Fibroblast of upper back skin (primary cell): Measurements from ENCODE around the gene COX10.
"Not testable (repeated sequence)": the region's sequence is repeated elsewhere in the genome, so short reads cannot be mapped to it uniquely, and the experiment has no call there.

Experiments
- DNase-seq: peaks from one replicate; pipeline ENCODE4 v3.0.0-alpha.2; 2013

The COX10 gene

GRCh38 chr17:14069251-14070021 lies at the start of gene COX10:
TSS of gene COX10 (plus strand) at chr17:14069504. CDS start at chr17:14069606, 102 bp downstream.
- DNase-seq: peak; percentile 83

GRCh38 chr17:14021651-14022294 lies 47.5 kb upstream of the COX10 start:
- DNase-seq: not testable (repeated sequence)

- peak; percentile 66 for DNase-seq
Measured at GRCh38 chr17:14029755-14030154, 39.5 kb upstream of the COX10 start.

GRCh38 chr17:14032234-14032633 lies 37.1 kb upstream of the COX10 start:
- no peak for DNase-seq

- DNase-seq: no peak
Measured at GRCh38 chr17:14033166-14033565, 36.1 kb upstream of the COX10 start.

- no peak for DNase-seq
Measured at GRCh38 chr17:14037453-14037852, 31.9 kb upstream of the COX10 start.

GRCh38 chr17:14038206-14038605 lies 31.1 kb upstream of the COX10 start:
- peak; percentile 47 for DNase-seq

- no peak for DNase-seq
Measured at GRCh38 chr17:14042411-14042810, 26.9 kb upstream of the COX10 start.

- DNase-seq: no peak
Measured at GRCh38 chr17:14044702-14045101, 24.6 kb upstream of the COX10 start.

- DNase-seq: no peak
Measured at GRCh38 chr17:14046978-14047377, 22.3 kb upstream of the COX10 start.

GRCh38 chr17:14047591-14047990 lies 21.7 kb upstream of the COX10 start:
- DNase-seq: no peak

- DNase-seq: no peak
Measured at GRCh38 chr17:14048169-14048568, 21.1 kb upstream of the COX10 start.

- no peak for DNase-seq
Measured at GRCh38 chr17:14050616-14051015, 18.7 kb upstream of the COX10 start.

GRCh38 chr17:14051692-14052091 lies 17.6 kb upstream of the COX10 start:
- DNase-seq: peak; percentile 10

- DNase-seq: peak; percentile 81
Measured at GRCh38 chr17:14052886-14053615, 16.3 kb upstream of the COX10 start.

- peak; percentile 33 for DNase-seq
Measured at GRCh38 chr17:14057591-14057990, 11.7 kb upstream of the COX10 start.

- peak; percentile 90 for DNase-seq
Measured at GRCh38 chr17:14058051-14058450, 11.3 kb upstream of the COX10 start.

GRCh38 chr17:14060706-14061105 lies 8.6 kb upstream of the COX10 start:
- no peak for DNase-seq

- DNase-seq: peak; percentile 75
Measured at GRCh38 chr17:14061666-14062560, 7.4 kb upstream of the COX10 start.

GRCh38 chr17:14067347-14067746 lies 2.0 kb upstream of the COX10 start:
- DNase-seq: no peak

- no peak for DNase-seq
Measured at GRCh38 chr17:14068542-14069250, 608 bp upstream of the COX10 start.
